K562 (cell line): ENCODE data around the gene IGF1R.

ENCODE experiments used
- BCLAF1 ChIP-seq, 2 experiments: fragments of 450-650 bp in 1 of 2; IDR thresholded peaks; 2 replicates each; pipeline ENCODE4 v1.6.1; 2011 to 2017; ENCODE audit warnings: low read depth in 2 of 2, antibody characterized with exemption in 1 of 2, borderline replicate concordance in 1 of 2, low read length in 1 of 2, mild to moderate bottlenecking in 1 of 2, mixed read lengths in 1 of 2; ENCODE audit not compliant: control insufficient read depth in 1 of 2
- POLR2A ChIP-seq: fragments of 450-650 bp; conservative IDR thresholded peaks from 2 replicates; pipeline ENCODE4 v1.6.1; 2016
- USF1 ChIP-seq: sonication (generic); formaldehyde crosslinking; IDR thresholded peaks from 2 replicates; pipeline ENCODE4 v1.9.0; 2022; ENCODE audit warnings: mild to moderate bottlenecking, missing genetic modification reagents

- TF ChIP-seq USF1 (CRISPR knock-in tag) (no peak), POLR2A (no peak), BCLAF1 (IDR thresholded peaks at IDR 0.05; ENCODE audit: borderline replicate concordance in 1 of 2, control insufficient read depth in 1 of 2, low read depth in 2 of 2, low read length in 1 of 2) (no peak)
Observed at GRCh38 chr15:98994892-98995291, 346.6 kb downstream of the IGF1R start.
